Activated T-helper 2 cell treated with anti-CD3 and anti-CD28 coated beads, Interferon-gamma antibody, Interleukin-2, Interleukin-4, amounts not matched to agents 10 μg/mL and 5 μg/mL and 100 μg/mL, durations not matched to agents 14 hours and 24 hours and 36 hours (primary cell): Measurements from ENCODE around the gene TSC2. TPM values are rescaled to one million over a fixed set of nuclear protein-coding genes. Genes with fewer than 3 reads are reported as not detected.
"Not testable (repeated sequence)": the region's sequence is repeated elsewhere in the genome, so short reads cannot be mapped to it uniquely, and the experiment has no call there.

Experiments used
- DNase-seq: peaks from one replicate; pipeline ENCODE4 v3.0.0; 2021; ENCODE audit warnings: low spot score
- H3K27ac Mint-ChIP-seq: one replicate; pipeline ENCODE4 v1.8.0; 2021; ENCODE audit warnings: mixed read lengths
- H3K27me3 Mint-ChIP-seq: one replicate; pipeline ENCODE4 v1.8.0; 2021; ENCODE audit warnings: low read depth, mixed read lengths
- H3K36me3 Mint-ChIP-seq: one replicate; pipeline ENCODE4 v1.8.0; 2021; ENCODE audit warnings: low read depth, mixed read lengths
- H3K4me1 Mint-ChIP-seq: one replicate; pipeline ENCODE4 v1.8.0; 2021; ENCODE audit warnings: low read depth, mixed read lengths
- H3K4me3 Mint-ChIP-seq: one replicate; pipeline ENCODE4 v1.8.0; 2021; ENCODE audit warnings: low read depth, mild to moderate bottlenecking, moderate library complexity, mixed read lengths
- H3K9me3 Mint-ChIP-seq: one replicate; pipeline ENCODE4 v1.8.0; 2021; ENCODE audit warnings: mixed read lengths
- intact Hi-C: fragments of 100-400 bp; cut with micrococcal nuclease; formaldehyde crosslinking; loops from one replicate; pipeline ENCODE4 v1.15.1; 2023
- total RNA-seq: library from RNA; stranded (reverse); gene quantifications from 2 replicates; pipeline ENCODE4 v1.2.3, GENCODE V29; 2022

TSC2 gene
- total RNA-seq, 1 donor from 2014 or later = 89.7 TPM

- H3K36me3 Mint-ChIP-seq, H3K27ac Mint-ChIP-seq, H3K27me3 Mint-ChIP-seq, intact Hi-C loops, DNase-seq, H3K4me3 Mint-ChIP-seq, H3K9me3 Mint-ChIP-seq, H3K4me1 Mint-ChIP-seq: not testable (repeated sequence)
These were observed 70.4 kb downstream of the TSC2 start for GRCh38 chr16:2117960-2118722.

GRCh38 chr16:2121325-2121724, 73.5 kb downstream of the TSC2 start:
- intact Hi-C loops, H3K27ac Mint-ChIP-seq, H3K4me1 Mint-ChIP-seq, H3K4me3 Mint-ChIP-seq, H3K27me3 Mint-ChIP-seq, DNase-seq, H3K36me3 Mint-ChIP-seq, H3K9me3 Mint-ChIP-seq: not testable (repeated sequence)

- no peaks in the 10 kb centered on the region for H3K27me3 Mint-ChIP-seq
- no peak overlapping the region for H3K27ac Mint-ChIP-seq
- no peak overlapping the region for H3K4me3 Mint-ChIP-seq
- no peaks in the 10 kb centered on the region for H3K36me3 Mint-ChIP-seq
- no peaks in the 10 kb centered on the region for H3K9me3 Mint-ChIP-seq
- intact Hi-C loops = no loop called here
- no peak for DNase-seq
- H3K4me1 Mint-ChIP-seq = no peaks in the 10 kb centered on the region
These were observed 74.1 kb downstream of the TSC2 start for GRCh38 chr16:2121853-2122252.

GRCh38 chr16:2122429-2122828, 74.6 kb downstream of the TSC2 start:
- H3K4me3 Mint-ChIP-seq = no peak overlapping the region
- H3K36me3 Mint-ChIP-seq = no peaks in the 10 kb centered on the region
- DNase-seq = no peak
- no peak overlapping the region for H3K27ac Mint-ChIP-seq
- intact Hi-C loops = no loop called here
- no peaks in the 10 kb centered on the region for H3K4me1 Mint-ChIP-seq
- no peaks in the 10 kb centered on the region for H3K27me3 Mint-ChIP-seq
- H3K9me3 Mint-ChIP-seq = no peaks in the 10 kb centered on the region

- H3K27me3 Mint-ChIP-seq, H3K27ac Mint-ChIP-seq, H3K4me1 Mint-ChIP-seq, H3K9me3 Mint-ChIP-seq, H3K4me3 Mint-ChIP-seq, intact Hi-C loops, DNase-seq, H3K36me3 Mint-ChIP-seq: not testable (repeated sequence)
These were observed 75.3 kb downstream of the TSC2 start for GRCh38 chr16:2122934-2123683.

GRCh38 chr16:2123706-2124376, 76.1 kb downstream of the TSC2 start:
- H3K27ac Mint-ChIP-seq, intact Hi-C loops, H3K4me1 Mint-ChIP-seq, H3K27me3 Mint-ChIP-seq, DNase-seq, H3K4me3 Mint-ChIP-seq, H3K36me3 Mint-ChIP-seq, H3K9me3 Mint-ChIP-seq: not testable (repeated sequence)

GRCh38 chr16:2124377-2124693, 76.5 kb downstream of the TSC2 start:
- H3K9me3 Mint-ChIP-seq, DNase-seq, H3K27me3 Mint-ChIP-seq, H3K4me3 Mint-ChIP-seq, H3K36me3 Mint-ChIP-seq, H3K4me1 Mint-ChIP-seq, intact Hi-C loops, H3K27ac Mint-ChIP-seq: not testable (repeated sequence)

GRCh38 chr16:2124694-2125444, 77.1 kb downstream of the TSC2 start:
- H3K27ac Mint-ChIP-seq, intact Hi-C loops, H3K4me3 Mint-ChIP-seq, DNase-seq, H3K9me3 Mint-ChIP-seq, H3K36me3 Mint-ChIP-seq, H3K27me3 Mint-ChIP-seq, H3K4me1 Mint-ChIP-seq: not testable (repeated sequence)

GRCh38 chr16:2125609-2126008, 77.8 kb downstream of the TSC2 start:
- H3K4me1 Mint-ChIP-seq, H3K27ac Mint-ChIP-seq, intact Hi-C loops, H3K27me3 Mint-ChIP-seq, DNase-seq, H3K9me3 Mint-ChIP-seq, H3K36me3 Mint-ChIP-seq, H3K4me3 Mint-ChIP-seq: not testable (repeated sequence)

- not testable (repeated sequence) for DNase-seq
These were observed 78.5 kb downstream of the TSC2 start for GRCh38 chr16:2126161-2126743.

GRCh38 chr16:2126928-2127556, 79.3 kb downstream of the TSC2 start:
- H3K27me3 Mint-ChIP-seq, H3K4me1 Mint-ChIP-seq, H3K36me3 Mint-ChIP-seq, H3K27ac Mint-ChIP-seq, DNase-seq, intact Hi-C loops, H3K4me3 Mint-ChIP-seq, H3K9me3 Mint-ChIP-seq: not testable (repeated sequence)

More at GRCh38 chr16:2126161-2126743, 78.5 kb downstream of the TSC2 start:
- H3K4me3 Mint-ChIP-seq, H3K4me1 Mint-ChIP-seq, H3K36me3 Mint-ChIP-seq, intact Hi-C loops, H3K9me3 Mint-ChIP-seq, H3K27me3 Mint-ChIP-seq, H3K27ac Mint-ChIP-seq: not testable (repeated sequence)

GRCh38 chr16:2127630-2128280, 80.0 kb downstream of the TSC2 start:
- H3K27me3 Mint-ChIP-seq, intact Hi-C loops, DNase-seq, H3K4me1 Mint-ChIP-seq, H3K9me3 Mint-ChIP-seq, H3K36me3 Mint-ChIP-seq, H3K27ac Mint-ChIP-seq, H3K4me3 Mint-ChIP-seq: not testable (repeated sequence)
